Brain microvascular endothelial cell (primary cell): ENCODE measurements around the gene SLC9A7.

ENCODE experiments used
- DNase-seq: peaks from one replicate; pipeline ENCODE4 v3.0.0-alpha.2; 2020
- H3K27ac ChIP-seq: fragments of 250-450 bp; sonication (Bioruptor Pico); 2 replicates; pipeline ENCODE4 v1.5.1; 2020; ENCODE audit warnings: mild to moderate bottlenecking, moderate library complexity
- H3K27me3 ChIP-seq: fragments of 250-450 bp; sonication (Bioruptor Pico); replicated peaks from 2 replicates; pipeline ENCODE4 v1.5.1; 2020; ENCODE audit warnings: mild to moderate bottlenecking
- H3K36me3 ChIP-seq: fragments of 250-450 bp; sonication (Bioruptor Pico); replicated peaks from 2 replicates; pipeline ENCODE4 v1.5.1; 2020; ENCODE audit warnings: mild to moderate bottlenecking
- H3K4me3 ChIP-seq: 2 replicates; pipeline ENCODE4 v1.5.1; 2011; ENCODE audit warnings: low read depth, mild to moderate bottlenecking, control low read depth, low read length, moderate library complexity
- CTCF ChIP-seq: IDR thresholded peaks from 2 replicates; pipeline ENCODE4 v1.5.1; 2011; ENCODE audit warnings: low read depth, mild to moderate bottlenecking, moderate library complexity, low read length, control low read depth, inconsistent platforms; ENCODE audit errors: missing control alignments
- in situ Hi-C: cut with HindIII; loops from 2 replicates; pipeline ENCODE4 v1.10.0; 2017; ENCODE audit warnings: low sequenced_read_pairs, low pct_ligation_motif_present

SLC9A7 gene

GRCh38 chrX:46551494-46552128 is 207.3 kb downstream of the SLC9A7 start:
- TF ChIP-seq CTCF, result no peak
- Histone ChIP-seq H3K4me3 (no peak overlapping the region), H3K27me3 (no peaks in the 10 kb centered on the region), H3K36me3 (peaks cover 2% of the 10 kb centered on the region), H3K27ac (peak overlapping the region; percentile 78)
- in situ Hi-C loops, result no loop called here
- peak; percentile 77 for DNase-seq

GRCh38 chrX:46549914-46550313 is 209.0 kb downstream of the SLC9A7 start:
- H3K27ac ChIP-seq, result no peak overlapping the region
- H3K4me3 ChIP-seq, result no peak overlapping the region
- in situ Hi-C loops, result no loop called here
- DNase-seq, result no peak
- H3K27me3 ChIP-seq, result no peaks in the 10 kb centered on the region
- TF ChIP-seq CTCF, result no peak
- H3K36me3 ChIP-seq, result peaks cover 2% of the 10 kb centered on the region
